Body of pancreas (tissue), 4 donors: ENCODE measurements around the gene CD48.

ENCODE experiments used
- POLR2A ChIP-seq, 3 donors: fragments of 450-650 bp; IDR thresholded peaks; one replicate each; pipeline ENCODE4 v1.6.1; 2016; ENCODE audit warnings: antibody characterized with exemption in 3 of 3, mild to moderate bottlenecking in 2 of 3
- TF ChIP-seq, protein P1 (sequence below), 7 experiments: fragments of 450-650 bp in 4 of 7; fragments of 200-600 bp in 3 of 7; sonication (generic) in 3 of 7; IDR thresholded peaks; one replicate each; pipeline ENCODE4 v1.5.1; 2016 to 2019; ENCODE audit warnings: antibody characterized with exemption in 7 of 7

DNA sequence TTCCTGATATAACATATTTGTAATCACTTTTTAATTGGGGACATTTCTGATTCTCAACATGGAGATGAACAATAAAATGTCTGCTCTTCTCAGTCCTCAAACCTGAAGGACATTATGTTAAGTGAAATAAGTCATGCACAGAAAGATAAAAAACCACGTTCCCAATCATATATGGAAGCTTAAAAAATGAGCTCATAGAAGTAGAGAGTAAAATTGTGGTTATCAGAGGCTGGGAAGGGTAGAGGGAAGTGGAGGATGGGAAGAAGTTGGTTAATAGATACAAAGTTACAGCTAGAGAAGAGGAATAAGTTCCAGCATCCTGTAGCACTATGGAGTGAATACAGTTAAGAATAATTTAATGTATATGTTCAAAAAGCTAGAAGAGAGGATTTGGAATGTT lies 1.5 kb upstream of the CD48 start:
- TF ChIP-seq POLR2A (IDR thresholded peaks at IDR 0.05), result no peak
- TF ChIP-seq, protein P1, sequence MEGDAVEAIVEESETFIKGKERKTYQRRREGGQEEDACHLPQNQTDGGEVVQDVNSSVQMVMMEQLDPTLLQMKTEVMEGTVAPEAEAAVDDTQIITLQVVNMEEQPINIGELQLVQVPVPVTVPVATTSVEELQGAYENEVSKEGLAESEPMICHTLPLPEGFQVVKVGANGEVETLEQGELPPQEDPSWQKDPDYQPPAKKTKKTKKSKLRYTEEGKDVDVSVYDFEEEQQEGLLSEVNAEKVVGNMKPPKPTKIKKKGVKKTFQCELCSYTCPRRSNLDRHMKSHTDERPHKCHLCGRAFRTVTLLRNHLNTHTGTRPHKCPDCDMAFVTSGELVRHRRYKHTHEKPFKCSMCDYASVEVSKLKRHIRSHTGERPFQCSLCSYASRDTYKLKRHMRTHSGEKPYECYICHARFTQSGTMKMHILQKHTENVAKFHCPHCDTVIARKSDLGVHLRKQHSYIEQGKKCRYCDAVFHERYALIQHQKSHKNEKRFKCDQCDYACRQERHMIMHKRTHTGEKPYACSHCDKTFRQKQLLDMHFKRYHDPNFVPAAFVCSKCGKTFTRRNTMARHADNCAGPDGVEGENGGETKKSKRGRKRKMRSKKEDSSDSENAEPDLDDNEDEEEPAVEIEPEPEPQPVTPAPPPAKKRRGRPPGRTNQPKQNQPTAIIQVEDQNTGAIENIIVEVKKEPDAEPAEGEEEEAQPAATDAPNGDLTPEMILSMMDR (IDR thresholded peaks at IDR 0.05), result no peak
